HUES6 (cell line): Measurements from ENCODE around the gene IDUA.
A peak's percentile ranks its signal among the peaks of the same experiment; 100 is the strongest.

Experiments
- H3K27ac ChIP-seq: 2 replicates; pipeline ENCODE4 v1.7.0; 2013; ENCODE audit warnings: low read depth, mild to moderate bottlenecking, low read length, inconsistent platforms
- H3K27me3 ChIP-seq: 2 replicates; pipeline ENCODE4 v1.6.1; 2013; ENCODE audit warnings: low read length; ENCODE audit not compliant: control insufficient read depth, insufficient read depth
- H3K36me3 ChIP-seq: 2 replicates; pipeline ENCODE4 v1.6.1; 2013; ENCODE audit warnings: low read length; ENCODE audit not compliant: control insufficient read depth, insufficient read depth
- H3K4me1 ChIP-seq: 2 replicates; pipeline ENCODE4 v1.6.1; 2013; ENCODE audit warnings: low read length; ENCODE audit not compliant: control insufficient read depth, insufficient read depth
- H3K4me3 ChIP-seq: 2 replicates; pipeline ENCODE4 v1.5.1; 2013; ENCODE audit warnings: low read depth, low read length
- H3K9ac ChIP-seq: one replicate; pipeline ENCODE4 v1.6.1; 2013; ENCODE audit warnings: mild to moderate bottlenecking, low read length
- H3K9me3 ChIP-seq: 2 replicates; pipeline ENCODE4 v1.6.1; 2013; ENCODE audit warnings: low read depth, low read length; ENCODE audit not compliant: control insufficient read depth, insufficient read depth

The IDUA gene

GRCh38 chr4:1009542-1010394 is 22.9 kb downstream of the IDUA start:
- Histone ChIP-seq H3K27me3 (peaks cover 80% of the 10 kb centered on the region), H3K4me1 (peaks cover 15% of the 10 kb centered on the region), H3K27ac (no peak overlapping the region), H3K9ac (peak overlapping the region; percentile 33), H3K36me3 (no peaks in the 10 kb centered on the region), H3K9me3 (peaks cover 3% of the 10 kb centered on the region; the same call in 1 of the 2 replicates), H3K4me3 (peak overlapping the region; percentile 77)

- H3K27me3 ChIP-seq, result peaks cover 73% of the 10 kb centered on the region
- peaks cover 19% of the 10 kb centered on the region for H3K4me1 ChIP-seq
- no peaks in the 10 kb centered on the region for H3K36me3 ChIP-seq
- H3K9ac ChIP-seq, result no peak overlapping the region
- peaks cover 3% of the 10 kb centered on the region; the same call in 1 of the 2 replicates for H3K9me3 ChIP-seq
- H3K4me3 ChIP-seq, result peak overlapping the region; percentile 77
- no peak overlapping the region for H3K27ac ChIP-seq
Measured at GRCh38 chr4:1010395-1011021, 23.7 kb downstream of the IDUA start.

- Histone ChIP-seq H3K9me3 (peaks cover 3% of the 10 kb centered on the region; the same call in 1 of the 2 replicates), H3K9ac (peak within 1 kb of the TSS; percentile 12), H3K27ac (no peak within 1 kb of the TSS), H3K27me3 (peaks cover 67% of the 10 kb centered on the region), H3K36me3 (no peaks in the 10 kb centered on the region), H3K4me1 (peaks cover 19% of the 10 kb centered on the region), H3K4me3 (peak within 1 kb of the TSS; percentile 77)
Measured at GRCh38 chr4:1011022-1011665, 24.3 kb downstream of the IDUA start, which contains the start of gene FGFRL1. FGFRL1 (plus strand) TSS chr4:1011626; CDS start chr4:1012486, 860 bp downstream.

GRCh38 chr4:1011666-1012033 is 24.8 kb downstream of the IDUA start:
- H3K4me1 ChIP-seq, result peaks cover 19% of the 10 kb centered on the region
- no peak overlapping the region for H3K9ac ChIP-seq
- peaks cover 62% of the 10 kb centered on the region for H3K27me3 ChIP-seq
- H3K9me3 ChIP-seq, result peaks cover 3% of the 10 kb centered on the region; the same call in 1 of the 2 replicates
- H3K36me3 ChIP-seq, result no peaks in the 10 kb centered on the region
- no peak overlapping the region for H3K27ac ChIP-seq
- no peak overlapping the region for H3K4me3 ChIP-seq

- Histone ChIP-seq H3K9me3 (no peaks in the 10 kb centered on the region), H3K4me3 (peak overlapping the region; percentile 60), H3K4me1 (peaks cover 19% of the 10 kb centered on the region), H3K9ac (peak overlapping the region; percentile 12), H3K27me3 (peaks cover 57% of the 10 kb centered on the region), H3K36me3 (no peaks in the 10 kb centered on the region), H3K27ac (no peak overlapping the region)
Measured at GRCh38 chr4:1012034-1012739, 25.3 kb downstream of the IDUA start.

- Histone ChIP-seq H3K27ac (no peak overlapping the region), H3K9me3 (no peaks in the 10 kb centered on the region), H3K36me3 (no peaks in the 10 kb centered on the region), H3K27me3 (peaks cover 44% of the 10 kb centered on the region), H3K4me1 (peaks cover 26% of the 10 kb centered on the region), H3K9ac (peak overlapping the region; percentile 5), H3K4me3 (no peak overlapping the region)
Measured at GRCh38 chr4:1013225-1014073, 26.6 kb downstream of the IDUA start.

GRCh38 chr4:1014291-1015167 is 27.7 kb downstream of the IDUA start:
- no peak overlapping the region; the same call in 1 of the 2 replicates for H3K27ac ChIP-seq
- H3K27me3 ChIP-seq, result peaks cover 35% of the 10 kb centered on the region
- H3K4me1 ChIP-seq, result peaks cover 31% of the 10 kb centered on the region
- no peak overlapping the region for H3K9ac ChIP-seq
- H3K36me3 ChIP-seq, result no peaks in the 10 kb centered on the region
- no peaks in the 10 kb centered on the region for H3K9me3 ChIP-seq
- no peak overlapping the region for H3K4me3 ChIP-seq

- no peaks in the 10 kb centered on the region for H3K36me3 ChIP-seq
- no peak overlapping the region for H3K4me3 ChIP-seq
- H3K9me3 ChIP-seq, result no peaks in the 10 kb centered on the region
- H3K9ac ChIP-seq, result no peak overlapping the region
- H3K27me3 ChIP-seq, result peaks cover 30% of the 10 kb centered on the region
- no peak overlapping the region; the same call in 1 of the 2 replicates for H3K27ac ChIP-seq
- peaks cover 34% of the 10 kb centered on the region for H3K4me1 ChIP-seq
Measured at GRCh38 chr4:1015179-1015578, 28.3 kb downstream of the IDUA start.

GRCh38 chr4:1015746-1016145 is 28.9 kb downstream of the IDUA start:
- peaks cover 29% of the 10 kb centered on the region for H3K4me1 ChIP-seq
- no peak overlapping the region for H3K27ac ChIP-seq

More at GRCh38 chr4:1015746-1016145, 28.9 kb downstream of the IDUA start:
- no peaks in the 10 kb centered on the region for H3K36me3 ChIP-seq
- H3K27me3 ChIP-seq, result peaks cover 25% of the 10 kb centered on the region
- H3K9ac ChIP-seq, result no peak overlapping the region
- no peak overlapping the region for H3K4me3 ChIP-seq
- no peaks in the 10 kb centered on the region for H3K9me3 ChIP-seq
